GM19238 (cell line): ENCODE data around the gene SEC14L3.

Experiments
- DNase-seq: peaks from one replicate; pipeline ENCODE4 v3.0.0; 2011; ENCODE audit warnings: low spot score; ENCODE audit not compliant: insufficient read length

SEC14L3 gene

GRCh38 chr22:30423959-30424533 is 47.8 kb downstream of the SEC14L3 start:
- DNase-seq, result peak; percentile 94

- peak; percentile 41 for DNase-seq
Measured at GRCh38 chr22:30423301-30423958, 48.4 kb downstream of the SEC14L3 start.

- no peak for DNase-seq
Measured at GRCh38 chr22:30422481-30423300, 49.1 kb downstream of the SEC14L3 start.

GRCh38 chr22:30421695-30422480 is 49.9 kb downstream of the SEC14L3 start:
- no peak for DNase-seq

GRCh38 chr22:30420347-30421125 is 51.3 kb downstream of the SEC14L3 start:
- DNase-seq, result no peak

GRCh38 chr22:30416837-30417236 is 55.0 kb downstream of the SEC14L3 start:
- no peak for DNase-seq

GRCh38 chr22:30416403-30416802 is 55.4 kb downstream of the SEC14L3 start:
- no peak for DNase-seq

GRCh38 chr22:30414525-30415047 is 57.2 kb downstream of the SEC14L3 start:
- DNase-seq, result no peak

GRCh38 chr22:30413745-30414524 is 57.9 kb downstream of the SEC14L3 start:
- DNase-seq, result no peak

GRCh38 chr22:30413001-30413400 is 58.8 kb downstream of the SEC14L3 start:
- no peak for DNase-seq

GRCh38 chr22:30411780-30412179 is 60.0 kb downstream of the SEC14L3 start:
- no peak for DNase-seq
